HG03045 (cell line): Measurements from ENCODE around the gene IL4R.

Source experiments
- ATAC-seq: cut with Tn5 transposase; IDR thresholded peaks from one replicate; pipeline ENCODE4 v1.9.1; 2021; ENCODE audit warnings: mild to moderate bottlenecking, moderate library complexity; ENCODE audit not compliant: unreplicated experiment

IL4R gene

GRCh38 chr16:27353853-27354252 is 40.1 kb downstream of the IL4R start:
- no peak for ATAC-seq

- ATAC-seq = no peak
Measured at GRCh38 chr16:27355610-27356009, 41.8 kb downstream of the IL4R start.

GRCh38 chr16:27356794-27357193 is 43.0 kb downstream of the IL4R start:
- no peak for ATAC-seq

- no peak for ATAC-seq
Measured at GRCh38 chr16:27359051-27359450, 45.3 kb downstream of the IL4R start.

GRCh38 chr16:27359615-27360014 is 45.8 kb downstream of the IL4R start:
- no peak for ATAC-seq

- ATAC-seq = no peak
Measured at GRCh38 chr16:27361987-27362386, 48.2 kb downstream of the IL4R start.

GRCh38 chr16:27362570-27363245 is 48.9 kb downstream of the IL4R start:
- no peak for ATAC-seq

- no peak for ATAC-seq
Measured at GRCh38 chr16:27363246-27363632, 49.5 kb downstream of the IL4R start.

GRCh38 chr16:27363797-27364196 is 50.0 kb downstream of the IL4R start:
- no peak for ATAC-seq

- no peak for ATAC-seq
Measured at GRCh38 chr16:27364493-27365141, 50.8 kb downstream of the IL4R start.

- no peak for ATAC-seq
Measured at GRCh38 chr16:27365142-27366089, 51.6 kb downstream of the IL4R start.

GRCh38 chr16:27366687-27367460 is 53.1 kb downstream of the IL4R start:
- ATAC-seq = no peak

GRCh38 chr16:27367461-27368357 is 53.9 kb downstream of the IL4R start:
- peak; percentile 62 for ATAC-seq

- ATAC-seq = no peak
Measured at GRCh38 chr16:27368358-27368722, 54.6 kb downstream of the IL4R start.

GRCh38 chr16:27369806-27370205 is 56.0 kb downstream of the IL4R start:
- ATAC-seq = no peak

- no peak for ATAC-seq
Measured at GRCh38 chr16:27370318-27370717, 56.5 kb downstream of the IL4R start.

- no peak for ATAC-seq
Measured at GRCh38 chr16:27373312-27373711, 59.5 kb downstream of the IL4R start.

- ATAC-seq = no peak
Measured at GRCh38 chr16:27374221-27374803, 60.5 kb downstream of the IL4R start.

- peak; percentile 34 for ATAC-seq
Measured at GRCh38 chr16:27374804-27375425, 61.1 kb downstream of the IL4R start.
